ENCODE results near the gene ZNF197. TPM values are rescaled to one million over a fixed set of nuclear protein-coding genes. Genes with fewer than 3 reads are reported as not detected.
"Not testable (repeated sequence)": the region's sequence is repeated elsewhere in the genome, so short reads cannot be mapped to it uniquely, and the experiment has no call there.

Gene ZNF197
- total RNA-seq, 6 experiments from 2014 or later, result 4.4 to 9.5 (median 6.9) TPM

DNA sequence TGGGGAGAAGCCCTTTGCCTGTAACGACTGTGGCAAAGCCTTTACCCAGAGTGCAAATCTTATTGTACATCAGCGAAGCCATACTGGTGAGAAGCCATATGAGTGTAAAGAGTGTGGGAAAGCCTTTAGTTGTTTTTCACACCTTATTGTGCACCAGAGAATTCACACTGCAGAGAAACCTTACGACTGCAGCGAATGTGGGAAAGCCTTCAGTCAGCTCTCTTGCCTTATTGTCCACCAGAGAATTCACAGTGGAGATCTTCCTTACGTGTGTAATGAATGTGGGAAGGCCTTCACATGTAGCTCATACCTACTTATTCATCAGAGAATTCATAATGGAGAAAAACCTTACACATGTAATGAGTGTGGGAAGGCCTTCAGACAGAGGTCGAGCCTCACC, 34.6 kb downstream of the ZNF197 start:
- peaks cover 0 to 21% (median 16%) of the 10 kb centered on the region in 4 donors for H3K36me3 ChIP-seq
- H3K27ac ChIP-seq, result no peak overlapping the region
- intact Hi-C loops (cut with DNase I), result no loop called here
- no peaks in the 10 kb centered on the region for H3K4me1 ChIP-seq
- H3K27me3 ChIP-seq, result no peaks in the 10 kb centered on the region
- no peak for ATAC-seq
- 77% methylated on average over 3 of the region's 6 CpGs for WGBS (ENCODE audit: insufficient coverage, low coverage, low lambda C conversion rate, missing lambda C conversion rate)
- peaks cover 0 to 12% (median 5%) of the 10 kb centered on the region in 4 donors for H3K9me3 ChIP-seq
- TF ChIP-seq CTCF (IDR thresholded peaks at IDR 0.05), result no peak
- DNase-seq, result no peak
- H3K4me3 ChIP-seq, result no peak overlapping the region

DNA sequence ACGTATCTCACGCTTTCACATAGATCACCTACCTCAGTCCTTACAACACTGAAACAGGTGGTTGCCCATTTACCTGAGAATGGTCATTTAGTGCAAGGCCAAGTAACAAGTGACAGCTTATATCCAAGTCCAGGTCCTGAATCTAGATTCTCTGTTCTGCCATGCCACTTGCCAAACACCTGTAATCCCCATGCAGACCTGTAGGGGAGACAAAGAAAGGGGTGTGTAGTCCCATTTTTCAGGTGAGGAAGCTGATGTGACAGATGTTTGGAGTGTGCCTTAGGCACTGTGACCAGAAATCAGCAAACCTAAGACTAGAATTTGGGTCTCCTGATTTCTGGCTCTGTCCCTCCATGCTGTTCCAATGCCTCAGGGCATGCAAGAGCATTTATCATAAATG, 36.4 kb downstream of the ZNF197 start:
- no peak for ATAC-seq
- peaks cover 0 to 12% (median 5%) of the 10 kb centered on the region in 4 donors for H3K9me3 ChIP-seq
- intact Hi-C loops (cut with DNase I), result no loop called here

DNA sequence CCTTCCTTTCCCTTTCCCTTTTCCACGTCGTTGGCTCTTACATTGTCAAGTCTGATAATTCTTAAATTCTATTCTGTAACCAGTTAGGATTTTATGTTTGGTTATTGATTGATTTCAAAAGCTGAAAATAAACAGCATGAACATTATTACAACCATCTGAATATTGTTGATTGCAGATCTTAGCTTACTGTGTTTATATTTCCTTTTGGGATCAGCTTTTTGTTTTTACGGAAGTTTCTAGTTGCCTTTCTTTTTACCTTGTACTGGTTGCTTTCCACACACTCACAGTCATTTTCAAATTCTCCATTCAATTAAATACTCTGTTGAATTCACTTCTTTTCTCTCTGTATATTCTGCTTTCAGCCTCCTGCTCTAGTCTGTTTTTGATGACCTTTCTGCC, 40.3 kb downstream of the ZNF197 start:
- intact Hi-C loops (cut with DNase I), result no loop called here
- no peak overlapping the region for H3K4me3 ChIP-seq
- 88% methylated on average over 3 of the region's 3 CpGs for WGBS (ENCODE audit: insufficient coverage, low coverage, low lambda C conversion rate, missing lambda C conversion rate)
- no peaks in the 10 kb centered on the region for H3K27me3 ChIP-seq
- no peaks in the 10 kb centered on the region for H3K9me3 ChIP-seq
- DNase-seq (no peak), ATAC-seq (no peak)
- H3K36me3 ChIP-seq, result no peaks in the 10 kb centered on the region
- H3K27ac ChIP-seq, result no peak overlapping the region
- TF ChIP-seq CTCF (IDR thresholded peaks at IDR 0.05), result no peak
- no peak for TF ChIP-seq POLR2A (IDR thresholded peaks at IDR 0.05)
- H3K4me1 ChIP-seq, result no peaks in the 10 kb centered on the region

More for the DNA sequence above, 36.4 kb downstream of the ZNF197 start:
- H3K27me3 ChIP-seq, result no peaks in the 10 kb centered on the region
- H3K36me3 ChIP-seq, result peaks cover 0 to 21% (median 12%) of the 10 kb centered on the region in 4 donors
- no peaks in the 10 kb centered on the region for H3K4me1 ChIP-seq
- no peak overlapping the region for H3K27ac ChIP-seq
- no peak for DNase-seq
- H3K4me3 ChIP-seq, result no peak overlapping the region
- 100% methylated on average over 2 of the region's 2 CpGs for WGBS (ENCODE audit: insufficient coverage, low coverage, low lambda C conversion rate, missing lambda C conversion rate)
- no peak for TF ChIP-seq POLR2A (IDR thresholded peaks at IDR 0.05)
- TF ChIP-seq CTCF (IDR thresholded peaks at IDR 0.05), result no peak

DNA sequence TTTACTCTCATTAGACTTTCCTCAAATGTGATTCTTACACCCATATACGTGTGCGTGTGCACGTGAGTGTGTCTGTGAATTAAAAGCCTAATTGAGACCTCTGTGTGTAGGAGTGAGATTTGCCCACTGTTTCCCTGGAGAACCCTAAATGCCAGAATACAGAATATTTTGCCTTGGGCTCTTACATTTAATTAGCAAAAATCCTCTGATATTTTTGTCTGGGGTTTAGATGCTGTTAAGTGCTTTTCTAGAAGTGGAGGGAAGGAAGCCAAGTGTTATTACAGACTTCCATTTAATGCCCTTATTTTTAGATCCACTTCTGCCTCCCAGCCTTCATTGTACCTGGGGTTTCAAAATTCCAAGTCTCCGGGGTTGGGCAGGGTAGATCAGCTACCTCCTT, 41.5 kb downstream of the ZNF197 start:
- Histone ChIP-seq H3K27me3 (no peaks in the 10 kb centered on the region), H3K4me3 (no peak overlapping the region), H3K27ac (no peak overlapping the region), H3K4me1 (no peaks in the 10 kb centered on the region), H3K36me3 (no peaks in the 10 kb centered on the region), H3K9me3 (no peaks in the 10 kb centered on the region)
- intact Hi-C loops (cut with DNase I), result no loop called here
- 85% methylated on average over 3 of the region's 4 CpGs for WGBS (ENCODE audit: insufficient coverage, low coverage, low lambda C conversion rate, missing lambda C conversion rate)
- no peak for DNase-seq
- no peak for TF ChIP-seq POLR2A (IDR thresholded peaks at IDR 0.05)
- TF ChIP-seq CTCF (IDR thresholded peaks at IDR 0.05), result no peak
- no peak for ATAC-seq

- Histone ChIP-seq H3K4me1 (no peaks in the 10 kb centered on the region), H3K27ac (no peak overlapping the region), H3K36me3 (no peaks in the 10 kb centered on the region), H3K9me3 (no peaks in the 10 kb centered on the region), H3K4me3 (no peak overlapping the region), H3K27me3 (no peaks in the 10 kb centered on the region)
- intact Hi-C loops (cut with DNase I), result no loop called here
- 72% methylated on average over 6 of the region's 6 CpGs for WGBS (ENCODE audit: insufficient coverage, low coverage, low lambda C conversion rate, missing lambda C conversion rate)
- ATAC-seq, result no peak
- TF ChIP-seq POLR2A (IDR thresholded peaks at IDR 0.05) (no peak), CTCF (IDR thresholded peaks at IDR 0.05) (no peak)
- no peak for DNase-seq
These were observed 44.9 kb downstream of the ZNF197 start for GRCh38 chr3:44669760-44670159.

- H3K9me3 ChIP-seq; H3K27ac ChIP-seq; H3K36me3 ChIP-seq; DNase-seq; H3K4me3 ChIP-seq; H3K27me3 ChIP-seq; H3K4me1 ChIP-seq; intact Hi-C loops (cut with DNase I); ATAC-seq: not testable (repeated sequence)
- WGBS (ENCODE audit: insufficient coverage, low coverage, low lambda C conversion rate, missing lambda C conversion rate), result 40% methylated on average over 1 of the region's 8 CpGs
These were observed 48.6 kb downstream of the ZNF197 start for GRCh38 chr3:44673466-44673865.
